ENCODE results near the gene PNMA8C.

Gene PNMA8C

DNA sequence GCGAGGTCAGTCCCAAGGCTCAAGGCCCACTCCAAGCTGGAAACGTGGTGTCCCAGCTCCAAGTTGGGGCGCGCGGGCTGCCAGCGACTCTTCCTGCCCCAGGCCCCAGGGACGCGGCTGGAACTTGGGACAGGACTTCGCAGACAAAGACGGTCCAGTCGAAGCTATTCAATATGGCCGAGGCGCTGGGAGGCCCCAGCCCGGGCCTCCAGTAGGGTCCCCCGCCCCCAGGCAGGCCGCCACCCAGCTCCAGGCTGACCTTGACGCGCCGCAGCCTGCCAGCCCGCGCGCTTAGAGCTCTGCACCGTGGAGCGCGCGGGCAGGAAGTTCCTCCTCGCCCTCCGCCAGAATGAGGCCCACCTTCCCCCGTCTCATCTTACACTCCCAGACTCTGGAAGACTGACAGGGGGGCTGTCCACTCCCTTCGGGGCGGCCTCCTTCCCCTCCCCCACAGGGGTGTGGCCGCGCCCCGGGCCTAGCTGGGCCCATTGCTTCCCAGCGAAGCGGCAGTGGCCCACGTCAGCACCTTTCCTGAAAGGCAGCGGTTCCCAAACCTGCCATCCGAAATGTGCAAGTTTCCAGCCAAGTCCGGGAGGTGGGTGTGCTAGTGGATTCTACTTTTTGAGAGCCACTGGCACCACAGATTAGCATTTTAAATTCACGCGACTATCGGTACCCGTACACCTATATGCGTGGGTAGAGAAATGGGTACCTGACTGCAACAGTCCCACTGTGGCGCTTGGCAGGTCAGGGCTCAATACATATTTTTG lies 15.3 kb downstream of the PNMA8C start, which contains the start of gene CCDC8:
TSS of gene CCDC8 (minus strand) at position 303 of the 770 bp plus-strand sequence. CDS start 754 bp downstream, outside the sequence.
- H3K4me1 ChIP-seq (ENCODE audit: insufficient read depth, poor library complexity, severe bottlenecking) = peaks cover 7% of the 10 kb centered on the region
- peak within 1 kb of the TSS; percentile 59 for H3K27ac ChIP-seq (ENCODE audit: poor library complexity, severe bottlenecking)
- DNase-seq (ENCODE audit: low spot score) = peak; percentile 89
- no peak for TF ChIP-seq CTCF (IDR thresholded peaks at IDR 0.05; ENCODE audit: poor library complexity, severe bottlenecking)
- no peaks in the 10 kb centered on the region for H3K9me3 ChIP-seq (ENCODE audit: severe bottlenecking)
- H3K27me3 ChIP-seq (ENCODE audit: insufficient read depth, poor library complexity, severe bottlenecking) = no peaks in the 10 kb centered on the region
- peaks cover 9% of the 10 kb centered on the region; the same call in 1 of the 2 replicates for H3K36me3 ChIP-seq (ENCODE audit: low read depth)
- peak within 1 kb of the TSS; percentile 35 for H3K4me3 ChIP-seq (ENCODE audit: severe bottlenecking)
- peak; percentile 89 for ATAC-seq (ENCODE audit: low read depth)

- Histone ChIP-seq H3K4me1 (ENCODE audit: insufficient read depth, poor library complexity, severe bottlenecking) (peaks cover 7% of the 10 kb centered on the region), H3K9me3 (ENCODE audit: severe bottlenecking) (no peaks in the 10 kb centered on the region), H3K36me3 (ENCODE audit: low read depth) (peaks cover 9% of the 10 kb centered on the region; the same call in 1 of the 2 replicates), H3K4me3 (ENCODE audit: severe bottlenecking) (peak overlapping the region; percentile 35), H3K27me3 (ENCODE audit: insufficient read depth, poor library complexity, severe bottlenecking) (no peaks in the 10 kb centered on the region), H3K27ac (ENCODE audit: poor library complexity, severe bottlenecking) (peak overlapping the region; percentile 59)
- ATAC-seq (ENCODE audit: low read depth) (peak; percentile 5; the same call in 2 of the 3 replicates), DNase-seq (ENCODE audit: low spot score) (no peak)
- TF ChIP-seq CTCF (IDR thresholded peaks at IDR 0.05; ENCODE audit: poor library complexity, severe bottlenecking) = no peak
Measured at GRCh38 chr19:46412650-46413261, 16.0 kb downstream of the PNMA8C start.

DNA sequence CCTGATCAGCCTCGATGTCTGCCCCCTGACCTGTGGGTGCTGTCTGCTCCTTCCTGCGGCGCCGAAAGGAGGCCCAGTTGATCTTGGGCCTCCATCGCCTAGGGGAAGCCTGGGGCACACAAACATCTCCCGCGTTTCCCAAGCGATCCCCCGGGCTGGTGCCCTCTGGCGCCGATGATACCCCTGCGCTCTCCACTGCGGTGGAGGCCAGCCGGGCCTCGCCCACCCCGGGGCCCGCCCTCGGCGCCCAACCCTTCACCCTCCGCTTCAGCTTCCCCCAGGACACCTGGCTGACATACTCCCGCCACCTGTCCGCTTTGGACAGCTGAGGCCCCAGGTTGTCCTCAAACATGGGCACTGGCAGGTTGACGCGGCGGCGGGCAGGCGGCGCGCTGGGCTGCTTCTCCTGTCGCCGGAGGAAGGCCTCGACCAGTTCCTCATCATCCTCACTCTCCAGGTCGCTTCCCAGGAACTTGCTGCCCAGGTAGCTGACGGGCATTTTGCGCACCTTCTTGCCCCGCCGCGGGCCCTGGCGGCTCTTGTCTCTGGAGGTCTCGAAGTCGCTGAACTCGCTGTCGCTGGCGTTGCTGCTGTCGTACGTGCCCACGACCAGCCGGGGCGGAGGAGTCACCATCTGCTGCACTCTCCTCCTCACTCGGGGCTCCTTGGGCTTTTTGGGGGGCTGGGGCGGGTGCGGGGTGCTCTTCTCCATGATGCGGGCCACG lies 16.6 kb downstream of the PNMA8C start:
- TF ChIP-seq CTCF (IDR thresholded peaks at IDR 0.05; ENCODE audit: poor library complexity, severe bottlenecking) = peak; percentile 19
- Histone ChIP-seq H3K4me3 (ENCODE audit: severe bottlenecking) (peak overlapping the region; percentile 35), H3K27me3 (ENCODE audit: insufficient read depth, poor library complexity, severe bottlenecking) (no peaks in the 10 kb centered on the region)

DNA sequence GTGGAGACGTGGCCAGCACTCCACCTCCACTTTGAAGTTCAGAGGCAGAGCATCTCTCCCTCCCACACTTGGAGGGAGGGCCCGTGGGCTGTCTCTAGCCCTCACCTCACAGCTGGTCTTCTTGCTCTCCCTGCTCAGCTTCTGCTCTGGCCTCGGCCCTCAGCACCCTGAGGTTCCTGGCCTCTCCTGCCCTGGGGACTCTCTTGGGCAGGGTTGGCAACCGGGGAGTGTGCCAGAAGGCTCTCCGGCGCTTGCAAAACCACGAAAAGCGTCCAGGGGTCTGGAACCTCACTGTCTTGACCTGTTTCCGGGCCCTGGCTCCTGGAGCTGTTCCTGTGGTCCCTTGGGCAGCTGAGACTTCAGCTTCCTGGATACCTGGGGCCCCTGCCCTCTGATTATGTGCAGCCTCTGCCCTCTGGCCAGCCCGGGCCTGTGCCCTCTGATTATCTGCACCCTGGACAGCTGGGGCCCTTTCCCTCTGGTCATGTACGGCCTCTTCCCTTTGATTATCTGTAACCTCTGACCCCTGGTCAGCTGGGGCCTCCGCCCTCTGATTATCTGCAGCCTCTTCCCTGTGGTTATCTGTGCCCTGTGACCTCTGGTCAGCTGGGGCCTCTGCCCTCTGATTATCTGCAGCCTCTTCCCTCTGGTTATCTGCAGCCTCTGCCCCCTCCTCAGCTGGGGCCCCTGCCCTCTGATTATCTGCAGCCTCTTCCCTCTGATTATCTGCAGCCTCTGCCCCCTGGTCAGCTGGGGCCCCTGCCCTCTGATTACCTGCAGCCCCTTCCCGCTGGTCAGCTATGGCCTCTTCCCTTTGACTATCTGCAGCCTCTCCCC lies 17.4 kb downstream of the PNMA8C start:
- H3K9me3 ChIP-seq (ENCODE audit: severe bottlenecking) = no peaks in the 10 kb centered on the region
- H3K4me1 ChIP-seq (ENCODE audit: insufficient read depth, poor library complexity, severe bottlenecking) = peaks cover 11% of the 10 kb centered on the region
- TF ChIP-seq CTCF (IDR thresholded peaks at IDR 0.05; ENCODE audit: poor library complexity, severe bottlenecking) = no peak
- H3K36me3 ChIP-seq (ENCODE audit: low read depth) = peaks cover 9% of the 10 kb centered on the region; the same call in 1 of the 2 replicates
- DNase-seq (ENCODE audit: low spot score) = no peak
- no peaks in the 10 kb centered on the region for H3K27me3 ChIP-seq (ENCODE audit: insufficient read depth, poor library complexity, severe bottlenecking)
- ATAC-seq (ENCODE audit: low read depth) = no peak
- H3K27ac ChIP-seq (ENCODE audit: poor library complexity, severe bottlenecking) = peak overlapping the region; percentile 59
- H3K4me3 ChIP-seq (ENCODE audit: severe bottlenecking) = peak overlapping the region; percentile 35

More for the DNA sequence above, 16.6 kb downstream of the PNMA8C start:
- H3K27ac ChIP-seq (ENCODE audit: poor library complexity, severe bottlenecking) = peak overlapping the region; percentile 59
- DNase-seq (ENCODE audit: low spot score) (no peak), ATAC-seq (ENCODE audit: low read depth) (no peak)
- no peaks in the 10 kb centered on the region for H3K9me3 ChIP-seq (ENCODE audit: severe bottlenecking)
- peaks cover 11% of the 10 kb centered on the region for H3K4me1 ChIP-seq (ENCODE audit: insufficient read depth, poor library complexity, severe bottlenecking)
- H3K36me3 ChIP-seq (ENCODE audit: low read depth) = peaks cover 9% of the 10 kb centered on the region; the same call in 1 of the 2 replicates

Data from RWPE2 (cell line).